ENCODE measurements around the gene IGSF21.

The IGSF21 gene

DNA sequence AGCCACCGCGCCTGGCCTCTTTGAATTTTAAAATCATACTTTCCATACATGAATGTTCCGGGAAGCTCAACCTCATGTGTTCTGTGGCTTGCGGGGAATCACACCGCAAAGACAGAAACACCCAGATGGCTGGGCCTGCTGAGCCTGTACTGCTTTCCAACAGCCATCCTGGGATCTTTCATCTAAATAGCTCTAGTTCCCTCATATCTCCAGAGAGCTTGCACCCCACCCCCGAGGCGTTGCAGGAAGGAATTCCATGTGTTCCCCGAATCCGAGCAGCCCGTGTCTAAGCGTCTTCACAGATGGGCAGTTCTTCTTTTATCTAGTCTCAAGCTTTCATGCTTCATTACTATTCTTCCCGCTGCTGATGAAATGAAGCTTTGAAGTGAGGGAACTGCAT, 66.4 kb downstream of the IGSF21 start:
- TF ChIP-seq, protein P1, sequence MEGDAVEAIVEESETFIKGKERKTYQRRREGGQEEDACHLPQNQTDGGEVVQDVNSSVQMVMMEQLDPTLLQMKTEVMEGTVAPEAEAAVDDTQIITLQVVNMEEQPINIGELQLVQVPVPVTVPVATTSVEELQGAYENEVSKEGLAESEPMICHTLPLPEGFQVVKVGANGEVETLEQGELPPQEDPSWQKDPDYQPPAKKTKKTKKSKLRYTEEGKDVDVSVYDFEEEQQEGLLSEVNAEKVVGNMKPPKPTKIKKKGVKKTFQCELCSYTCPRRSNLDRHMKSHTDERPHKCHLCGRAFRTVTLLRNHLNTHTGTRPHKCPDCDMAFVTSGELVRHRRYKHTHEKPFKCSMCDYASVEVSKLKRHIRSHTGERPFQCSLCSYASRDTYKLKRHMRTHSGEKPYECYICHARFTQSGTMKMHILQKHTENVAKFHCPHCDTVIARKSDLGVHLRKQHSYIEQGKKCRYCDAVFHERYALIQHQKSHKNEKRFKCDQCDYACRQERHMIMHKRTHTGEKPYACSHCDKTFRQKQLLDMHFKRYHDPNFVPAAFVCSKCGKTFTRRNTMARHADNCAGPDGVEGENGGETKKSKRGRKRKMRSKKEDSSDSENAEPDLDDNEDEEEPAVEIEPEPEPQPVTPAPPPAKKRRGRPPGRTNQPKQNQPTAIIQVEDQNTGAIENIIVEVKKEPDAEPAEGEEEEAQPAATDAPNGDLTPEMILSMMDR (IDR thresholded peaks at IDR 0.05; ENCODE audit: insufficient read depth, low read length, poor library complexity, severe bottlenecking) = no peak
- no peaks in the 10 kb centered on the region; the same call in 1 of the 2 replicates for H3K27me3 ChIP-seq (replicated peaks; ENCODE audit: control insufficient read depth, insufficient read depth, low read length)
- H3K36me3 ChIP-seq (ENCODE audit: control insufficient read depth, insufficient read depth, low read length) = no peaks in the 10 kb centered on the region
- no peak for DNase-seq (ENCODE audit: extremely low read depth, insufficient read length)
- no peak overlapping the region for H3K4me3 ChIP-seq (replicated peaks; ENCODE audit: low read depth, low read length)

DNA sequence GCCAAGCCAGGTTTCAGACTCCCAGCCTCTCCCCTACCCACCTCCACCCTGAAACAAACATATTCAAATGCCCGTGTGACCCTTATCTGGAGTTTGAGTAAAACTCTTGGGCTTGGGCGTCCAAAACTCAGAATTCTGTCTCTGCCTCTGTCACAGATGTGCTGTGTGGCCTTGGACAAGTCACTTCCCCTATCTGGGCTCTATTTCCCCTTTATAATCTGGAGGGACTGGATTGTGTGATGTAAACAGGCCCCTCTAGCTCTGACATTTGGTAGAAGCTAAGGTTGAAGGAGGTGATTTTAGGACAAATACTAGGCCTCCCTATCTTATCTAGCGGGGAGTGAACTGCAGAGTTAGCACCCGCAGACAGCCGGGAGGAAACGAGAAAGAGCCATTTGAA, 67.5 kb downstream of the IGSF21 start:
- Histone ChIP-seq H3K4me3 (replicated peaks; ENCODE audit: low read depth, low read length) (no peak overlapping the region), H3K36me3 (ENCODE audit: control insufficient read depth, insufficient read depth, low read length) (no peaks in the 10 kb centered on the region), H3K27me3 (replicated peaks; ENCODE audit: control insufficient read depth, insufficient read depth, low read length) (no peaks in the 10 kb centered on the region; the same call in 1 of the 2 replicates)
- TF ChIP-seq, protein P1 (IDR thresholded peaks at IDR 0.05; ENCODE audit: insufficient read depth, low read length, poor library complexity, severe bottlenecking) = no peak
- DNase-seq (ENCODE audit: extremely low read depth, insufficient read length) = no peak

- no peak for DNase-seq (ENCODE audit: extremely low read depth, insufficient read length)
Measured at GRCh38 chr1:18175530-18176377, 68.2 kb downstream of the IGSF21 start.

GRCh38 chr1:18176619-18177018, 69.0 kb downstream of the IGSF21 start:
- H3K4me3 ChIP-seq (replicated peaks; ENCODE audit: low read depth, low read length) = no peak overlapping the region
- no peak for DNase-seq (ENCODE audit: extremely low read depth, insufficient read length)
- TF ChIP-seq, protein P1 (IDR thresholded peaks at IDR 0.05; ENCODE audit: insufficient read depth, low read length, poor library complexity, severe bottlenecking) = no peak
- H3K36me3 ChIP-seq (ENCODE audit: control insufficient read depth, insufficient read depth, low read length) = no peaks in the 10 kb centered on the region
- no peaks in the 10 kb centered on the region; the same call in none of the 2 replicates for H3K27me3 ChIP-seq (replicated peaks; ENCODE audit: control insufficient read depth, insufficient read depth, low read length)

More at GRCh38 chr1:18175530-18176377, 68.2 kb downstream of the IGSF21 start:
- no peak overlapping the region for H3K4me3 ChIP-seq (replicated peaks; ENCODE audit: low read depth, low read length)
- TF ChIP-seq, protein P1 (IDR thresholded peaks at IDR 0.05; ENCODE audit: insufficient read depth, low read length, poor library complexity, severe bottlenecking) = no peak
- H3K27me3 ChIP-seq (replicated peaks; ENCODE audit: control insufficient read depth, insufficient read depth, low read length) = no peaks in the 10 kb centered on the region; the same call in none of the 2 replicates
- no peaks in the 10 kb centered on the region for H3K36me3 ChIP-seq (ENCODE audit: control insufficient read depth, insufficient read depth, low read length)

- Histone ChIP-seq H3K27me3 (replicated peaks; ENCODE audit: control insufficient read depth, insufficient read depth, low read length) (no peaks in the 10 kb centered on the region; the same call in none of the 2 replicates), H3K4me3 (replicated peaks; ENCODE audit: low read depth, low read length) (no peak overlapping the region), H3K36me3 (ENCODE audit: control insufficient read depth, insufficient read depth, low read length) (no peaks in the 10 kb centered on the region)
- DNase-seq (ENCODE audit: extremely low read depth, insufficient read length) = no peak
- TF ChIP-seq, protein P1 (IDR thresholded peaks at IDR 0.05; ENCODE audit: insufficient read depth, low read length, poor library complexity, severe bottlenecking) = no peak
Measured at GRCh38 chr1:18178111-18178510, 70.5 kb downstream of the IGSF21 start.

Measured in GM06990 (cell line).